ENCODE results near the gene CRYAB.
A peak's percentile ranks its signal among the peaks of the same experiment; 100 is the strongest.

CRYAB gene

GRCh38 chr11:111937461-111937769, 25.8 kb upstream of the CRYAB start:
- Histone ChIP-seq H3K4me2 (ENCODE audit: insufficient read depth, low read length) (peak overlapping the region; percentile 91), H3K27ac (ENCODE audit: low read length) (no peak overlapping the region), H3K4me1 (ENCODE audit: insufficient read depth, low read length) (peaks cover 28% of the 10 kb centered on the region), H3K9ac (ENCODE audit: low read depth, low read length) (peak overlapping the region; percentile 64; the same call in 1 of the 2 replicates), H3K79me2 (ENCODE audit: insufficient read depth, low read length) (no peaks in the 10 kb centered on the region), H2AFZ (ENCODE audit: low read depth, low read length) (peak overlapping the region; percentile 92), H3K27me3 (ENCODE audit: insufficient read depth, low read length, poor library complexity) (no peaks in the 10 kb centered on the region), H3K36me3 (ENCODE audit: insufficient read depth, low read length) (no peaks in the 10 kb centered on the region), H3K4me3 (ENCODE audit: low read depth in 1 of 2, low read length in 2 of 2) (peak overlapping the region in 1 of 2 experiments; percentile 74; a peak in 2 of 4 replicates), H4K20me1 (ENCODE audit: insufficient read depth, low read length) (no peaks in the 10 kb centered on the region), H3K9me3 (ENCODE audit: insufficient read depth, low read length, severe bottlenecking) (no peaks in the 10 kb centered on the region)
- TF ChIP-seq EZH2 (IDR thresholded peaks at IDR 0.05; ENCODE audit: borderline replicate concordance, low read depth, low read length, severe bottlenecking) (no peak), CTCF (IDR thresholded peaks at IDR 0.05; ENCODE audit: borderline replicate concordance, extremely low read depth, low read length, poor library complexity, severe bottlenecking) (no peak)
- ATAC-seq (ENCODE audit: insufficient read depth, low read depth) (no peak), DNase-seq (no peak)

DNA sequence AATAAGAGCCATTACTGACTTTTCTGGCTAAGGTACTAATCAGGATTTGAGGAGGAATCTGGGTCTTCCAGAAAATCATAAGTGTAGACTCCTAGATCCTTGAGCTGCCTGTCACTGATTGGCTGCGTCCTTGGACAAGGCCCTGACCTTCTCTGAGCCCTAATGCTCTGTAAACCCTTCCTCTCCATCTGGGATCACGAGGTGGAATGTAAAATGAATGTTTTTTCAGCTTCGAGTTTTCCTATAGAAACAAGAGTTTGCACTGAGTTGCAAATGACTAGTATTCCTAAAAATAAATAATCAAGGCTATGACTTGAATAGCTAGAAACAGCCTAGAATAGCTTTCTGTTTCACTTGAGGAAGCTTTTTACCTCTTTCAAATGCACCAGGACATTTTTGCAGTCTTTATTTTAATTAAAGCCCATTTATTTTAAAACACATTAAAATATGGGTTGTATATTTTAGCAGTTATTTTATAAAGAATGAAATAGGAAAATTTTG, 24.5 kb upstream of the CRYAB start:
- Histone ChIP-seq H4K20me1 (ENCODE audit: insufficient read depth, low read length) (no peaks in the 10 kb centered on the region), H3K9me3 (ENCODE audit: insufficient read depth, low read length, severe bottlenecking) (no peaks in the 10 kb centered on the region), H3K27me3 (ENCODE audit: insufficient read depth, low read length, poor library complexity) (no peaks in the 10 kb centered on the region), H3K27ac (ENCODE audit: low read length) (no peak overlapping the region), H3K36me3 (ENCODE audit: insufficient read depth, low read length) (no peaks in the 10 kb centered on the region), H3K4me3 (ENCODE audit: low read depth in 1 of 2, low read length in 2 of 2) (peak overlapping the region; percentile 37 to 74; a peak in 3 of 4 replicates), H3K4me1 (ENCODE audit: insufficient read depth, low read length) (peaks cover 35% of the 10 kb centered on the region), H3K4me2 (ENCODE audit: insufficient read depth, low read length) (peak overlapping the region; percentile 91), H3K79me2 (ENCODE audit: insufficient read depth, low read length) (no peaks in the 10 kb centered on the region), H2AFZ (ENCODE audit: low read depth, low read length) (peak overlapping the region; percentile 92), H3K9ac (ENCODE audit: low read depth, low read length) (peak overlapping the region; percentile 64)
- DNase-seq (no peak), ATAC-seq (ENCODE audit: insufficient read depth, low read depth) (no peak)
- TF ChIP-seq EZH2 (IDR thresholded peaks at IDR 0.05; ENCODE audit: borderline replicate concordance, low read depth, low read length, severe bottlenecking) (no peak), CTCF (IDR thresholded peaks at IDR 0.05; ENCODE audit: borderline replicate concordance, extremely low read depth, low read length, poor library complexity, severe bottlenecking) (no peak)

DNA sequence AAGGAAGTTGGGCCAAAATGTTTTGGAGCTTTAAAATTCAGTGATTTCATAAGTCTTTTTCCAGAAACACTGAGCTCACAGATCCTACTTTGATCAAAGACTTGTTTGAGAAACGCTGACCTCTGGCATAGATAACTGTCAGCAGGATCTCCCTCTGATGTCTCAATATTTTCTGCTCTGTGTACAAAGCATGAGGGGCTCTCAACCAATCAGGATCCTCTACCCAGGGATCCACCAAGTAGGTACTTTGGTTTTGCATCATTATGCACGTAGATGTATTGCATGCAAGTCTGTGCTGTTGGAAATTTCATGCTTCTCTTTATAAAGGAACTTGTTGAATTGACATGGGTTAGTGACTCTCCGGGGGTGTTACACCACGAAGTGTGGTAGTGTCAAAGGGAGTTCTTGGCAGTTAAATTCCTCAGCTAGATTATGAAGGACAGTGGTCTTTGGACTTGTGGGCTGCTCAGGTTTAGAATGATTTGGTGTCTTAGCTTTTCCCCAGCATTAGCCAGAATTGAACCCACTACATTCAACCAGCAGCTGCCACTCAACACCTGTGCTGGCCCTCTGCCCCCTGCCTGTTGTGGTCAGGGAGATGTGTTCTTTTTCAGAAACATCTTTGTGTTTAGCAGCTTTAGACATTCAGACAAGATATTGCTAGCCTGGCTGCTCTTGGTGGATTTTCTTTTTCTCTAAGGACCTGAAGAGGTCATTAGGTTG, 23.9 kb upstream of the CRYAB start:
- DNase-seq (no peak), ATAC-seq (ENCODE audit: insufficient read depth, low read depth) (no peak)
- peak overlapping the region in 1 of 2 experiments; percentile 74; a peak in 1 of 4 replicates for H3K4me3 ChIP-seq (ENCODE audit: low read depth in 1 of 2, low read length in 2 of 2)
- no peaks in the 10 kb centered on the region for H4K20me1 ChIP-seq (ENCODE audit: insufficient read depth, low read length)
- H3K27me3 ChIP-seq (ENCODE audit: insufficient read depth, low read length, poor library complexity) = no peaks in the 10 kb centered on the region
- no peaks in the 10 kb centered on the region for H3K36me3 ChIP-seq (ENCODE audit: insufficient read depth, low read length)
- H3K9ac ChIP-seq (ENCODE audit: low read depth, low read length) = peak overlapping the region; percentile 64; the same call in 1 of the 2 replicates
- no peaks in the 10 kb centered on the region for H3K79me2 ChIP-seq (ENCODE audit: insufficient read depth, low read length)
- H2AFZ ChIP-seq (ENCODE audit: low read depth, low read length) = peak overlapping the region; percentile 92
- TF ChIP-seq EZH2 (IDR thresholded peaks at IDR 0.05; ENCODE audit: borderline replicate concordance, low read depth, low read length, severe bottlenecking) = no peak
- no peak for TF ChIP-seq CTCF (IDR thresholded peaks at IDR 0.05; ENCODE audit: borderline replicate concordance, extremely low read depth, low read length, poor library complexity, severe bottlenecking)
- H3K4me2 ChIP-seq (ENCODE audit: insufficient read depth, low read length) = peak overlapping the region; percentile 91; the same call in 1 of the 2 replicates
- H3K4me1 ChIP-seq (ENCODE audit: insufficient read depth, low read length) = peaks cover 35% of the 10 kb centered on the region
- no peaks in the 10 kb centered on the region for H3K9me3 ChIP-seq (ENCODE audit: insufficient read depth, low read length, severe bottlenecking)
- H3K27ac ChIP-seq (ENCODE audit: low read length) = no peak overlapping the region

Measured in DND-41 (cell line).